CD1c-positive myeloid dendritic cell (primary cell): Measurements from ENCODE around the gene SPDYE3.
"Not testable (repeated sequence)": the region's sequence is repeated elsewhere in the genome, so short reads cannot be mapped to it uniquely, and the experiment has no call there.

Experiments used
- DNase-seq: peaks from one replicate; pipeline ENCODE4 v3.0.0-alpha.2; 2016; ENCODE audit errors: extremely low spot score

The SPDYE3 gene, protein sequence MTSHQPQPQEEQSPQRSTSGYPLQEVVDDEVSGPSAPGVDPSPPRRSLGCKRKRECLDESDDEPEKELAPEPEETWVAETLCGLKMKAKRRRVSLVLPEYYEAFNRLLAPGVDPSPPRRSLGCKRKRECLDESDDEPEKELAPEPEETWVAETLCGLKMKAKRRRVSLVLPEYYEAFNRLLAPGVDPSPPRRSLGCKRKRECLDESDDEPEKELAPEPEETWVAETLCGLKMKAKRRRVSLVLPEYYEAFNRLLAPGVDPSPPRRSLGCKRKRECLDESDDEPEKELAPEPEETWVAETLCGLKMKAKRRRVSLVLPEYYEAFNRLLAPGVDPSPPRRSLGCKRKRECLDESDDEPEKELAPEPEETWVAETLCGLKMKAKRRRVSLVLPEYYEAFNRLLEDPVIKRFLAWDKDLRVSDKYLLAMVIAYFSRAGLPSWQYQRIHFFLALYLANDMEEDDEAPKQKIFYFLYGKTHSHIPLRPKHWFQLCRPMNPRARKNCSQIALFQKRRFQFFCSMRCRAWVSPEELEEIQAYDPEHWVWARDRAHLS

DNA sequence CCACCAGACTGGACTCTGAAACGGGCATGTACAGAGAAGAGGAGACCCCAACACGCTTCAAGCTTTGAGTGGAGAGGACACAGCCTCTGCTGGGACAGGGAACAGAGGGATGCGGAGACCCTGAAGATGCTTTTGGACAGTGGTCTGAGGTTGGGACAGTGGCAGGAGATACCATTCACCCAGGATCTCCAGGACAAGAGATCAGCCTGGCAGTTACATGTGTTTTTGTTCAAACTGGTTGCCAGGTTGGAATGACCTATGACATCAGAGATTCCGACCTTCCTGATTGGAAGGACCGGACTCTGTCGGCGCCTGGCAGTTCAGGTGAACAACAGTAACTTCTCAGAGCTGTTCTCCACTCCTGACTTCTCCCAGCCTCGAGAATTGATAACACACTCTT, at the start of gene SPDYE3:
Gene SPDYE3, plus strand, starts transcription at position 301 of the 400 bp plus-strand sequence. CDS start 184 bp downstream, outside the sequence.
- not testable (repeated sequence) for DNase-seq

DNA sequence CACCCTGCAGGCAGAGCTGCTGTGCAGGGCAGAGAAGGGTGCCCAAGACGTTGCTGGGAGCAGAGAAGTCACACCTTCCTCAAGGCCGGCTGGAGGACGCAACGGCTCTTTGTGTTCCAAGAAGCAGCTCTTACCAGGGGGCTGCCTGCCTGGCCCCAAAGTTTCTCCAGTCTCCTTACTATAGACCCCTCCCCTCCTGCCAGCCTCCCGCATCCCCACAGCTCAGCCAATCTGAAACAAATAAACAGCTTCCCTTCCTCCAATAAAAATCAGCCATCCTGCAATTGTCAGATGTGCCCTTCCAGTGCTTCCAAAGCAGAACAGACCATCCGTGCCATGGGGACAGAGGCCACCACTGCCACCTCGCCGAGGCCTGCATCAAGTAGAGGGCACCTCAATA, 47.5 kb upstream of the SPDYE3 start:
- not testable (repeated sequence) for DNase-seq

DNA sequence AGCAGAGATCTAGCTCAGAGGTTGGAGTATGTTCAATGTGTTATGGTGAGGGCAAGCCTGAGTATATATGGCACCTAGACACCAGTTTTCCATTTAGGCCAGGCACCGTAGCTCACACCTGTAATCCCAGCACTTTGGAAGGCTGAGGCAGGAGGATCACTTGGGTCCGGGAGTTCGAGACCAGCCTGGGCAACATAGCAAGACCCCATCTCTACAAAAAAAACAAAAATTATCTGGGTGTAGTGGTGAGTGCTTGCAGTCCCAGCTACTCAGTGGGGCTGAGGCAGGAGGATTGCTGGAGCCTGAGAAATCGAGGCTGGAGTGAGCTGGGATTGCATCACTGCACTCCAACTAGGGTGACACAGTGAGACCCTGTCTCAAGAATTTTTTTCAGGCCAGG, 44.6 kb upstream of the SPDYE3 start:
- DNase-seq = not testable (repeated sequence)

DNA sequence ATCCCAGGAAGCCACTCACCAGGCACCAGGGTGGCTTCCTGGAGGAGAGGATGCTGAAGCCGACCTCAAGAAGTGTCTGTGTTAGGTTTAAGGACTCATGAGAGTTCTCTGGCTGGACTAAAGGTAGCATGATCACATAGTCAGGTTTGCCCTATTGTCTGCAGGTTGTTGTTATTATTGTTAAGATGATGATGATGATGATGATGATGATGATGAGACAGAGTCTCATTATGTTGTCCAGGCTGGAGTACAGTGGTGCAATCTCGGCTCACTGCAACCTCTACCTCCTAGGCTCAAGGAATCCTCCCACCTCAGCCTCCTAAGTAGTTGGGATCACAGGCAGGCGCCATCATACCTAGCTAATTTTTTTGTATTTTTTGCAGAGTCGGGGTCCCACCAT, 43.3 kb upstream of the SPDYE3 start:
- DNase-seq = not testable (repeated sequence)

DNA sequence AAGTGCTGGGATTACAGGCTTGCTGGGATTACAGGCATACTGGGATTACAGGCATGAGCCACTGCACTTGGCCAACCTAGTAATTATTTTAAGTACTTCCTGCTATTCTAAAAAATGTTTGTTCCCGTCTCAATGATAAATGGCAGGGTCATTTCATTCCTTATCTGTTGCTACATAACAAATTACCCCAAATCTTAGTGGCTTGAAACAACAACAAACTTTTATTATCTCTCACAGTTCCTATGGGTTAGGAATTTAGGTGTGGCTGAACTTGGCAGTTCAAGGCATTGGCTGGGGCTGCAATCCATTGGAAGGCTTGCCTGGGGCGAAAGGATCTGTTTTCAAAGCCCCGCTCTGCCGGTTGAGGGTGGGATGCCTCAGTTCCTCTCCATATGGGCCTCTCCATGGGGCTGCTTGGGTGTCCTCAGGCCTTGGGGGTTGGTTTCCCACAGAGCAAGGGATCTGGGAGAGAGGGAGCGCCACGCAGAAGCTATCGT, 42.8 kb upstream of the SPDYE3 start:
- DNase-seq = not testable (repeated sequence)

DNA sequence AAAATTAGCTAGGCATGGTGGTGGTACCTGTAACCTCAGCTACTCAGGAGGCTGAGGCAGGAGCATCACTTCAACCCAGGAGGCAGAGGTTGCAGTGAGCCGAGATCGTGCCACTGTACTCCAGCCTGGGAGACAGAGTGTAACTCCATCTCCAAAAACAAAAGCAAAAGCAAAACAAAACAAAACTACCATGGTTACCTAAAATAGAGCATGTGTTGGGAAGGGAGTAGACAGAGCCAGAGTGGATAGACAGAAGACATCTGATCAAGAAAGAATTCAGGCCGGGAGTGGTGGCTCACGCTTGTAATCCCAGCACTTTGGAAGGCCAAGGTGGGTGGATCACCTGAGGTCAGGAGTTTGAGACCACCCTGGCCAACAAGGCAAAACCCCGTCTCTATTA, 41.7 kb upstream of the SPDYE3 start:
- not testable (repeated sequence) for DNase-seq

DNA sequence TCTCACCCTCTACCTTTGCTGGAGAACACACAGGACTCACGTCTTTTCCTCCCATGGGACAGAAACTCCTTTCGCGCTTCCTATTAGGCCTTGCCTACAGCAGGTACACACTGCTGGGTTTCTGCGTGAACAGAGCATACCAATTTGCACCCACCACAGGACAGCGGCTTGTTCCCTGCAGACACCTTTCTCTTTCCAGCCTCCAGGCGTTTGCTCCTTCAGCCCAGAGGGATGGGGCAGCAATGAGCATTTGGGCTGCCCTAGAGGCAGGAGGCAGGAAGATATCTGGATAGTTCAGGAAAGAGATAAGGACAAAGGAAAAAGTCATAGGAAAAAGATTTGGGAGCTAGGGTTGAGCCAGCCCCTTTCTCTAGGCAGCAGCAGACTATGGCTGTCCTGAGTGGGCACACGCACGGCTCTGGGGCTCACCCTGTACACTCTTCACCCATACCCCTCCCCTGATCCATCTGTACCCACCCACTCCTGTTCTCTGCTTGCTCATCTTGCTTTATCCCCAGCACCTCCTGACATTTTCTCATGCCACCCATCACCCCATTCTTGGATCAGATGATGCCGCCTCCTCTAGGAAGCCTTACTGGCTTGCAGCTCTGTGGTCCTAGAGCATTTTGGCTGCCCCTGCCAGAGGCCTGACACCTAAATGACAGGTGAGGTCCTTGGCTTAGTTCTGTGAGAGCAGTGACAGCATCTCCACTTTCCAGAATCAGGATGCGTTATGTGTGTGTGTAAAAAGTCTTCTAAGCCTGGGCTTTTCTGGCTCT, 40.7 kb upstream of the SPDYE3 start:
- DNase-seq = no peak

DNA sequence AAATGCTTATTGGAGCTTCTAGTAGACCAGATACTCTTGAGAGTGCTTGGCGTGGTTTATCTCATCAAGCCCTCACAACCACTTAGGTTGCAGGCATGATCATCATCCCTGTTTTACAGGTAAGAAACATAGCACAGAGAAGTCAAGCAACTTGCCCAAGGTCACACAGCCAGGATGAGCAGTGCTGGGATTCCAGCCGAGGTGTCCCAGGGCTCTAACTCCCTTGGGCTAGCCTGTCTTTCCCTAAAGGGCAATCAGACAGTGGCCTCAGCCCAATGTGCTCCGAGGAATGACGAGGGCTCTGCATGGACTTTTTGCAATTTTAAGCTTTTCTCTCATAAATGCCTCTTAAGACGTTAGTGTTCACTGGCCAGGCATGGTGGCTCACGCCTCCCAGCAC, 39.9 kb upstream of the SPDYE3 start:
- DNase-seq = no peak

DNA sequence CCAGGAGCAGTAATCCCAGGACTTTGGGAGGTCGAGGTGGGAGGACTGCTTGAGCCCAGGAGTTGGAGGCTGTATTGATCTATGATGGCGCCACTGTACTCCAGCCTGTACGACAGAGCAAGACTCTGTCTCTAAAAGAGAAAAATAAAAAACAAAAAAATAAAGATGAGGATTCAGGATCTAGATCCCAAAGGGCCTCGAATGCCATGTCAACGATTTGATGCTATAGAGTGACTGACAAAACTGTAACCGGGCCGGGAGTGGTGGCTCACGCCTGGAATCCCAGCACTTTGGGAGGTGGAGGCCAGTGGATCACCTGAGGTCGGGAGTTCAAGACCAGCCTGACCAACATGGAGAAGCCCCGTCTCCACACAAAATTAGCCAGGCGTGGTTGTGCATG, 38.6 kb upstream of the SPDYE3 start:
- not testable (repeated sequence) for DNase-seq

DNA sequence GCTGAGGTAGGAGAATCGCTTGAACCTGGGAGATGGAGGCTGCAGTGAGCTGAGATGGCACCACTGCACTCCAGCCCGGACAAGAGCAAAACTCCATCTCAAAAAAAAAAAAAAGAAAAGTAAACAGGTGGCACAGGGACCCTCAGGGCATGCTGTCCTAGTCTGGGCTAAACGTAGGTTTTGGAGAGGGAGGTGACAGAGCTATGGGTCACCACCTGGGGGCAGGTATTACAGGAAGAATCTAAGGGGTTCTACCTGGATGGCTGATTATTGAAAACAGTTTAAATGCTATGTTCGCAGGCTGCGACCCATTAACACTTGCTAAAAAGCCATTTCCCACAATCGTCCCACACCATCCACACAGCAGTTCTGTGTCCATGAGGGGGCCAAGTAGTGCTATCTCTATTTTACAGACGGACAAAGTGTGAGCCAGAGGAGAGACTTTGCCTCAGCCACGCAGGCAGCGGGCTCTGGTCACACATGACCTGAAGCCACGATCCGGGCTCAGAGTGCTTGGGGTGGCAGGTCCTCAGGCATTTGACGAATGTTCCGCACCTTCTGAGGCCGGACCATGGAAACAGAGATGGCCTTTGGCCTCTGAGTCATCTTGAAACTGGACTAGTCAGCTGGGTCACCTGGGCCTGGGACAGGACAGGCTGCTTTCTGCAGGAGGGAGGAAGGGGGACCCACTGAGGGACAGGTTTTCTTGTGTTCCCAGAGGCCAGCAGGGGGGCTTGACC, 38.0 kb upstream of the SPDYE3 start:
- not testable (repeated sequence) for DNase-seq

DNA sequence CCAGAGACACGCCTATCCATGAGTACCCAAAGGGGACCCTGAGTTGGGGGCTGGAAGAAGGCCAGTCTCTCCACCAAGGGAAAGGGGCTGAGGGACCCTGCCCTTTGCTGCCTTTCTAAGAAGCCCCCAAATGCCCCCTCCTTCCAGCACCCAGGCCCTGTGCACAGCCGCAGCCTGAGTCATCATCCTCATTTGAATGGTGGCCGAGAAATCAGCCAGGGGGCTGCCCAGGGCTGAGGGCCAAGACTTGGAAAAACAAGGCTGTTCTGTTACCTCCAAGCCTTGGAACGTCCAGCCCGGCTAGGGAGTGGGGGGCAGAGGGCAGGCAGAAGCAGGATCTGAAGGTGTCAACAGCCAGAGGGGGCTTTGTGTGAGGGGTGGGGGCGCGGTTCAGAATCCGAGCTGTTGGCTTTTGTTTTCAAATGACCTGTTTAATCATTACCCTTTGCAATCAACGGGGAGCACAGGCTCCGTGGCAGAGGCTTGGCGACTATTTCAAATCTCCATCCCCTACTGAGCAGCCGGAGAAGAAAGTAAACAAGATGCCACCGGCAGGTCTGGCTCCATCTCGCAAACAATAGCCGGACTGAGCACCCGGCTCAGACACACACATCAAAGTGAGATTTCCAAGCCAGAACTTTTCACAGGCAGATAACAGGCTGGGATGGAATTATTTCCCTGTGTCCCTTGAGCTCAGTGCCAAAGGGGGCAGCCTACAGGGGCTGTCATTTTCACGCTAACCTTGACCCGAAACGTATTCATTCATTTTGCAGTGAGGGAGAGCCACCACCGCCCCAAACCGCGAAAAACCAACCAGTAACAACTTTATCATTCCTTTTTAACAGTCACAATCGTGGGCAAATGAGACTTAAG, 37.2 kb upstream of the SPDYE3 start:
- not testable (repeated sequence) for DNase-seq

DNA sequence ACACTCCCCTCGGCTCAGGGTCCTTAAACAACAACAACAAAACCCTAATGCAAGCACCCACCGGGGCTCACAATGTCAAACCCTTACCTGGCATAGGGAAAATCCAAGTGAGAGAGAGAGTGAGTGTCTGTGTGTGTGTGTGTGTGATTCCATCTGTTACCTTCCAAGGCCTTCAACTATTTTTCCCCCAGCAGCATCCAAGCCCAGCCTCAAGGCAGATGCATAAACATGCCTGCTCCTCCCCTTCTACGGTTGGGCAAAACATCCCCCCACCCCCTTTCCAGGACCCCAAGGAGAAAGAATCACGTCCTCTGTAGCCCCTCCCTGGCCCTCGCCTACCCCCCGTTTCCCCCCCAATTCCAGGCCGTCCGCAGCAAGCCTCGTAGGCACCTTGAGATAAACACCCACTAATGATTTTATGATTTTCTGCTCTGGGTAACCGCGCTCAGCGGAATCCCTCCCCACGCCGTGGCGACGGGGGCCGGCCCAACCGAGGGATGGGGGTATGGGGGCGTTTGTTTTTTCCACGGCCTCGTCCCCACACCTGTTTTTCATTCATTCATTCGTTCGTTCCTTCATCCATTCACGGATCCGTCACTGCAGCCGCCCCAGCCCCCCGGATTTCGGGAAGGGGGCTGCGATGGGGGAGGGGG, 36.4 kb upstream of the SPDYE3 start:
- not testable (repeated sequence) for DNase-seq

DNA sequence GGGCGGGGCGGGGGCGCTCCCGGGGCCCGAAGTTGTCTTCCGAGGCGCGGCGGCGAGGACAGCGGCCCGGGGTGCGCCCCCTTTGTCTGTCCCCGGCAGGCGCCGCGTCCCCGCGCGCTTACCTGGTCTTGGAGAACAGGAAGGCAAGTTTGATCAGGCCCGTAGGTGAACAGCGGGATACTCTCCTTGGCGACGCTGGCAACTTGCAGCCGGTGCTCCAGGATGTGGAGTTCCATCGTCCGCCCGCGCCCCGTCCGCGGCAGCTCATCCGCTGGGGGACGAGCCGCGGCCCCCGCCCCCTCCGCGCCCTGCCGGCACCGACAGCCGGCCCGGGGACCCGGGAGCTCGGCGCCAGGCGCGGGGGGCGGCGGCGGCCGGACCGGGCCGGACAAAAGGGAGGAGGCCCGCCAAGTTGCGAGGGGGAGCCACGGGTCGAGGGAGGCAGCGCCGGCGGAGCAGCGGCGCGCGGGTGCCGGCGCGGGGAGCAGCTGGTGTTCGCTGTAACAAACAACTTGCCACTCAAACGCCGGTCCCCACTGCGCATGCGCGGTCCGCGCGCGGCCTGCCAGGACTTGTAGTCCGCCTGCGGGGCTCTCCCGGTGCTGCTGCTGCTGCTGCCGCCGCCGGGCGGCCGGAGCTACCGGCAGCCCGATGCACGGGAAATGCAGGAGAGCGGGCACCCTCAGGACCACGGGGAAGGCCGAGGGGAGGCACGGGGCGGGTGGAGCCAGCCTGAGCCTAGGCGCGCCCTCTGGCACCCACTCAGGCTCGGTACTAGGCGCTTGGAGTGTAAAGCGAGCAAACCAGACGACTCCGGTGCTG, 35.6 kb upstream of the SPDYE3 start:
- peak; percentile 98 for DNase-seq

DNA sequence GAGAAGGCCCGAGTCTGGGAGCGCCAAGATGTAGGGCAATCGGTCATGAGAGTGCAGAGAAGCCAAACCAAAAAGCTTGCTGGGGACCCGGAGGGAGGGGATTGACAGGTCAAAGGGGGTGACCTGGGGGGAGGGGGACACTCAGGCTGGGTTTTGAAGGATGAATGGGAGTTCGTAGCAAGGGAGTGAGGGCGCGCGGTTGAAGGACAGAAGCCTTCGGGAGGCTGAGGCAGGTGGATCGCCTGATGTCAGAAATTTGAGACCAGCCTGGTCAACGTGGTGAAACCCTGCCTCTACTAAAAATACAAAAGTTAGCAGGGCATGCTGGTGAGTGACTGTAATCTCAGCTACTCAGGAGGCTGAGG, 35.0 kb upstream of the SPDYE3 start:
- not testable (repeated sequence) for DNase-seq

DNA sequence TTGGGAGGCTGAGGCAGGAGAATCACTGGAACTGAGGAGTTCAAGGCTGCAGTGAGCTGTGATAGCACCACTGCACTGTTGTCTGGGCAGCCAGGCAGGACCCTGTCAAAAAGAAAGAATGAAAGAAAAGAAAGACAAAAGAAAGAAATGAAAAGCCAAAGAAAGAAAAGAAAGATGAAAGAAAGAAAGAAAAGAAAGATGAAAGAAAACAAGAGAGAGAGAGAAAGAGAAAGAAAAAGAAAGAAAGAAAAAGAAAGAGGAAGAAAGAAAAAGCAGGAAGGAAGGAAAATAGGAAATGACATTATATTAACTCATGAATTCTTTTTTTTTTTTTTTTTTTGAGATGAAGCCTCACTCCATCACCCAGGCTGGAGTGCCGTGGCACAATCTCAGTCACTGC, 32.4 kb upstream of the SPDYE3 start:
- DNase-seq = no peak

DNA sequence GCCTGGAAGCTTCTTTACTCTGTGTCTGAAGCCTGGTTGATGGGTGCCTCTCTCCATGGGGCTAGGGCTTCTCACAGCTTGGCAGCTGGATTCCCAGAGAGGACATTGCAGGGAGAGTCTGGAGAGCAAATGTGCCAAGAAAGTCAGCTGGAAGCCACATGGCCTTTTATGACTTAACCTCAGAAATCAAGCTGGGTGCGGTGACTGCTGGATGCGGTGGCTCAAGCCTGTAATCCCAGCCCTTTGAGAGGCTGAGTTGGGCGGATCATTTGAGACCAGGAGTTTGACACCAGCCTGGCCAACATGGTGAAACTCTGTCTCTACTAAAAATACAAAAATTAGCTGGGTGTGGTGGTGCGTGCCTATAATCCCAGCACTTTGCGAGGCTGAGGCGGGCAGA, 31.4 kb upstream of the SPDYE3 start:
- DNase-seq = not testable (repeated sequence)

DNA sequence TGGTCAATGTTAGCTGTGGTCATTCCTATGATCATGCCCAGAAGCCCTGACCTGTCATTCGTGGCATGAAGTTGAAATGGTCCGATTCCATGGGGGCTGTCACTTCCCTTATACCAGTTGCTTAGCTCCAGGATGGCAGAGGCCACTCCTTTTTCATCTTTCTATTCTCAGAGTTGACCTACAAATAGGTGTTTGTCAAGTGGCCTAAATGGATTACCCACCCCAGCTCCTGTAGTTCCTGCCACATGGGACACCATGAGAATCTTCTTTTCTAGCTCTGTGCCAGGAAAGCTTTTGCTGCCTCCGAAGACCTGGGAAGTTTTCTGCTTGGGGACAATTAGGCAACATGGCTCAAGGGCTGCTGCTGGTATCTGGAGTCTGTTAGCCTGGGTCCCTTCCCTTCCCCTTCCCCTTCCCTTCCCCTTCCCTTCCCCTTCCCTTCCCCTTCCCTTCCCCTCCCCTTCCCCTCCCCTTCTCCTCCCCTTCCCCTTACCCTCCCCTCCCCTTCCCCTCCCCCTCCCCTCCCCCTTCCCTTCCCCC, 25.4 kb upstream of the SPDYE3 start:
- DNase-seq = not testable (repeated sequence)

DNA sequence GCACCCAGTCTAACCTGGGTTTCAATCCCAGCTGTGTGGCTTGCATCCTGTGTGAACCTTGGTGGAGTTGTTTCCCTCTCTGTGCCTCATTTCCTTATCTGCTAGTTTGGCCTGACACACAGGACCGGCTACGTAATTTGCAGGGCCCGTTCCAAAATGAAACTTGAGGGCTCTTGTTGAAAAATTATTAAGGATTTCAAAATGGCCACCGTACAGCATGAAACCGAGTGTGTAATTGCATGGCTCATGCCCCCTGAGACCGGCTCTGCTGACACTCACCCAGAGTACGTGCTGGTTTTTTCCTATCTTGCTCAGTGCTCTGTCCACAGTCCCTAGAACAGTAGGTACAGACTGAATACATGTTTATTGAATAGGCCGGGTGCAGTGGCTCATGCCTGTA, 24.4 kb upstream of the SPDYE3 start:
- not testable (repeated sequence) for DNase-seq
